Pancreas (tissue), 10 donors: ENCODE measurements around the gene AGMO. TPM values are rescaled to one million over a fixed set of nuclear protein-coding genes. Genes with fewer than 3 reads are reported as not detected.

Source experiments
- ATAC-seq, 4 donors: fragments of 200-7000 bp; cut with Tn5 transposase; one replicate each; pipeline versions ENCODE4 v1.8.0 to v1.9.1; 2020; ENCODE audit warnings: mild to moderate bottlenecking in 4 of 4, moderate library complexity in 4 of 4
- DNase-seq, 6 donors: peaks; one replicate each; pipeline ENCODE4 v3.0.0-alpha.2; 2020
- FAIRE-seq: peaks from 2 replicates; lab custom pipeline; 2012; peaks lifted over from hg19 to GRCh38; lab: Jason Lieb, UNC
- H3K27ac ChIP-seq, 4 donors: fragments of 200-600 bp; sonication (generic); 1 replicate in 3 of 4; 2 replicates in 1 of 4; pipeline versions ENCODE4 v1.5.0 to v1.8.0; 2020
- H3K27me3 ChIP-seq, 4 donors: fragments of 200-600 bp; one replicate each; pipeline ENCODE4 v1.8.0; 2021
- H3K36me3 ChIP-seq, 3 donors: fragments of 200-600 bp; sonication (generic) in 1 of 3; one replicate each; pipeline versions ENCODE4 v1.5.0 to v1.8.0; 2020 to 2021
- H3K4me1 ChIP-seq, 3 donors: fragments of 200-600 bp; one replicate each; pipeline ENCODE4 v1.8.0; 2021
- H3K4me3 ChIP-seq, 4 donors: fragments of 200-600 bp; sonication (generic) in 2 of 4; one replicate each; pipeline versions ENCODE4 v1.5.0 to v1.8.0; 2020 to 2021
- H3K9me3 ChIP-seq, 4 donors: fragments of 200-600 bp; one replicate each; pipeline ENCODE4 v1.8.0; 2021
- WGBS, 2 donors: extraction: QIAGEN DNeasy Blood & Tissue Kit; methylation state at CpG; one replicate each; pipeline ENCODE4 v1.1.7; 2013; 5-methylcytosine and 5-hydroxymethylcytosine counted together
- intact Hi-C, 3 donors: fragments of 100-400 bp; cut with DNase I; formaldehyde crosslinking; loops; one replicate each; pipeline versions ENCODE4 v1.11.1 to v1.14.2; 2022
- polyA plus RNA-seq, 2 donors: library from polyadenylated mRNA; stranded (reverse); fragments of 200-250 nt; gene quantifications; one replicate each; pipeline ENCODE4 v1.2.3, GENCODE V29; 2013
- total RNA-seq, 6 donors: library from RNA; stranded (reverse); fragmentation: NEBNext Ultra II Directional in 4 of 6; extraction: Animal tissue kit (Norgen Biotek cat#: 25700) in 4 of 6; gene quantifications; one replicate each; pipeline versions ENCODE4 v1.2.1 to v1.2.4, GENCODE V29; 2021 to 2023
- TF ChIP-seq, protein P1 (sequence below), 4 donors: fragments of 200-600 bp; sonication (generic) in 3 of 4; IDR thresholded peaks; one replicate each; pipeline versions ENCODE4 v1.5.0 to v1.8.0; 2021; ENCODE audit warnings: antibody characterized with exemption in 4 of 4
- donor health status: healthy with polysubstance abuse.
- donor health status: DM: no; HTN: no; CAD: no; lungs with moderate emphysema.
- donor health status: DM: no; HTN: no; CAD: no.
- donor health status: control.
- donor health status: control.
- donor health status: Bipolar disorder and iron deficiency.
- donor health status: DM: yes; HTN: yes; CAD: no.
- donor health status: DM: no; HTN: no; CAD: no.
- donor health status: DM: no; HTN: no; CAD: no.
- donor health status: DM: yes; HTN: yes; CAD: no.

The AGMO gene
- total and polyA plus RNA-seq, 8 donors = 0.09 to 0.25 (median 0.19) TPM; not detected in 3

DNA sequence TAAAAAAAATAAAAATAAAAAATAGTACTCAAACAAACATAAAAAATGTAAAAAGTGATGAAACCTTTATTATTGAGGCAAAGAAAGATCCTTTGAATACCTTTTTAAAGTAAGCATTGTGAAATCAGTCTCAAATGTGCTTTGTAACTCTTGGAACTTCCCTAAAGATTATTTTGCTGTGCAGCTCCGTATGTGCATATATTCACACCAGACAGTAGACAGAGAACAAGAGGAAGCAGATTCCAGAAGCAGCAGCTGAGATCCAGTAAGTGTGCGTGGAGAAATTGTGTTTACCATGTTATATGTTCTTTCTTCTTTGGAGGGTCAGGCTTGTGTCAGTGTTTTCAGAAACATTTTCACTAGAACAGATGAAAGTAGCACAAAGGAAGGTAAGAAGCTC lies 324.9 kb downstream of the AGMO start:
- intact Hi-C loops = no loop called here
- Histone ChIP-seq H3K4me1 (no peaks in the 10 kb centered on the region), H3K9me3 (no peaks in the 10 kb centered on the region), H3K4me3 (no peak overlapping the region), H3K27me3 (no peaks in the 10 kb centered on the region), H3K27ac (no peak overlapping the region), H3K36me3 (no peaks in the 10 kb centered on the region)
- DNase-seq = no peak
- no peak for FAIRE-seq
- WGBS, 2 donors = 25 to 47% methylated on average over 2 of the region's 2 CpGs
- ATAC-seq = no peak
- TF ChIP-seq, protein P1, sequence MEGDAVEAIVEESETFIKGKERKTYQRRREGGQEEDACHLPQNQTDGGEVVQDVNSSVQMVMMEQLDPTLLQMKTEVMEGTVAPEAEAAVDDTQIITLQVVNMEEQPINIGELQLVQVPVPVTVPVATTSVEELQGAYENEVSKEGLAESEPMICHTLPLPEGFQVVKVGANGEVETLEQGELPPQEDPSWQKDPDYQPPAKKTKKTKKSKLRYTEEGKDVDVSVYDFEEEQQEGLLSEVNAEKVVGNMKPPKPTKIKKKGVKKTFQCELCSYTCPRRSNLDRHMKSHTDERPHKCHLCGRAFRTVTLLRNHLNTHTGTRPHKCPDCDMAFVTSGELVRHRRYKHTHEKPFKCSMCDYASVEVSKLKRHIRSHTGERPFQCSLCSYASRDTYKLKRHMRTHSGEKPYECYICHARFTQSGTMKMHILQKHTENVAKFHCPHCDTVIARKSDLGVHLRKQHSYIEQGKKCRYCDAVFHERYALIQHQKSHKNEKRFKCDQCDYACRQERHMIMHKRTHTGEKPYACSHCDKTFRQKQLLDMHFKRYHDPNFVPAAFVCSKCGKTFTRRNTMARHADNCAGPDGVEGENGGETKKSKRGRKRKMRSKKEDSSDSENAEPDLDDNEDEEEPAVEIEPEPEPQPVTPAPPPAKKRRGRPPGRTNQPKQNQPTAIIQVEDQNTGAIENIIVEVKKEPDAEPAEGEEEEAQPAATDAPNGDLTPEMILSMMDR (IDR thresholded peaks at IDR 0.05) = no peak

DNA sequence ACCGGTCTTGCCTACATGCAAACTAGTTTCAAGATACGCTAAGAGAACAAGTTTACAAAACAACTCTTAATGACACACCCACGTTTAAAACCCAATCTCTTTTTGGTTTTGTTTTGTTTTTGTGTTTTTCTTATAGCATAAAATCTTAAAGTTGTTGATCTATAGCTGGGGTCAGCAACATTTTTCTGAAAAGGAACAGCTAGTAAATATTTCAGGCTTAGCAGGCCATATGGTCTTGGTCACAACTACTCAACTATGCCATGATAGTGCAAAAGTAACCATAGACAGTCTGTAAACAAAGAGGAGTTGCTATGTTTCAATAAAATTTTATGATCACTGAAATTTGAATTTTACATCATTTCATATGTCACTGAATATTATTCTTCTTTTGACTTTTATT lies 327.4 kb downstream of the AGMO start:
- Histone ChIP-seq H3K4me3 (no peak overlapping the region), H3K4me1 (no peaks in the 10 kb centered on the region), H3K36me3 (no peaks in the 10 kb centered on the region), H3K9me3 (no peaks in the 10 kb centered on the region), H3K27me3 (no peaks in the 10 kb centered on the region), H3K27ac (no peak overlapping the region)
- TF ChIP-seq, protein P1 (IDR thresholded peaks at IDR 0.05) = no peak
- intact Hi-C loops = no loop called here
- ATAC-seq (no peak), FAIRE-seq (no peak), DNase-seq (no peak)
- 63 to 75% methylated on average over 3 of the region's 3 CpGs for WGBS, 2 donors

- no peak for DNase-seq
- TF ChIP-seq, protein P1 (IDR thresholded peaks at IDR 0.05) = no peak
- WGBS, 2 donors = 69 to 77% methylated on average over 3 of the region's 3 CpGs
- Histone ChIP-seq H3K9me3 (no peaks in the 10 kb centered on the region), H3K4me1 (no peaks in the 10 kb centered on the region), H3K36me3 (no peaks in the 10 kb centered on the region), H3K27ac (no peak overlapping the region), H3K4me3 (no peak overlapping the region), H3K27me3 (no peaks in the 10 kb centered on the region)
- no peak for FAIRE-seq
- intact Hi-C loops = no loop called here
- ATAC-seq = no peak
Observed at GRCh38 chr7:15228831-15229230, 333.0 kb downstream of the AGMO start.

DNA sequence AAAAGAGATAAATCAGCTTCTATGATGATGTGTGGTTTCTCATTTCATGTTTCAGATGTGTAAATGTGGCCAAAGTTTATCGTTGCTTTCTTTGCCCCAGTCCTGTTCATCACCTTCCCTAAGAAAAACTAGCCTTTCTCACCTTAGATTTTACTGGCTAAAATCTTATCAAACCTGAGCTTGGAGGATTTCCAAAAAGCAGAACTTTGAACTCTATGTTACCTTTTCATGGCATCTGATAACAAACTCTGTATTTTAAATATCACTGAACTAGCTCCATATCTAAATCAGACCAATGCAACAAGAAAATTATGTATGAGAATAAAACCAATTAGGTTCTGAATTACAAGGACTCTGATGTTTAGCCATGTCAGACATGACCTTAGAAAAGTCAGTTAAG lies 335.8 kb downstream of the AGMO start:
- Histone ChIP-seq H3K27ac (no peak overlapping the region), H3K27me3 (no peaks in the 10 kb centered on the region), H3K4me3 (no peak overlapping the region), H3K9me3 (no peaks in the 10 kb centered on the region), H3K4me1 (no peaks in the 10 kb centered on the region), H3K36me3 (no peaks in the 10 kb centered on the region)
- TF ChIP-seq, protein P1 (IDR thresholded peaks at IDR 0.05) = no peak
- 48 to 59% methylated on average over 1 of the region's 1 CpG for WGBS, 2 donors
- DNase-seq (no peak), ATAC-seq (no peak), FAIRE-seq (no peak)
- intact Hi-C loops = no loop called here

DNA sequence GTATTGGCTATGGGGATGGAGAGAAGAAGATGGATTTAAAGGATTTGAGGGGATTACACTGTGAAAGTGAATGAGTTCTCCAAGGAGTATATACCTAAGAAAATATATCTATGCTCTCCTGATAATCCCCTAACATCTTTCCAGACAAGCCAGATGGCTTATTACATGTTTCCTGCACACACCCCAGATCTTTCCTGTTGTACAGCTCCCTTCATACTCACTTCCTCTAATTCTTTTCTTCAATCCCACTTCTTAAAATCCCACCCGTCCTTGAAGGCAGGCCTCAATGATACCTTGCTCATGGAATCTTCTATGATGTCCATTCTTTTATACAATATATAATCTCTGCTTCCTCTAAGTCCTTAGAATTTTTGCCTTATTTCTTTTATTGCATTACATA lies 342.1 kb downstream of the AGMO start:
- H3K4me3 ChIP-seq = no peak overlapping the region
- intact Hi-C loops = no loop called here
- FAIRE-seq (no peak), DNase-seq (no peak), ATAC-seq (no peak)
- no peaks in the 10 kb centered on the region for H3K27me3 ChIP-seq
- 29 to 42% methylated on average over 1 of the region's 1 CpG for WGBS, 2 donors
- TF ChIP-seq, protein P1 (IDR thresholded peaks at IDR 0.05) = no peak
- no peaks in the 10 kb centered on the region for H3K9me3 ChIP-seq
- no peak overlapping the region for H3K27ac ChIP-seq
- no peaks in the 10 kb centered on the region for H3K36me3 ChIP-seq
- no peaks in the 10 kb centered on the region for H3K4me1 ChIP-seq
